Measurements from ENCODE around the gene INO80B.
"Not testable (repeated sequence)": the region's sequence is repeated elsewhere in the genome, so short reads cannot be mapped to it uniquely, and the experiment has no call there.

Gene INO80B

GRCh38 chr2:74450570-74451190 lies 4.2 kb upstream of the INO80B start:
- no peak for DNase-seq (ENCODE audit: low spot score)
- in situ Hi-C loops (cut with MboI; ENCODE audit: low sequenced_read_pairs, unreplicated experiment): no loop called here
- TF ChIP-seq CTCF (IDR thresholded peaks at IDR 0.05; ENCODE audit: borderline replicate concordance, control extremely low read depth, extremely low read depth, insufficient read depth, missing control alignments): no peak

GRCh38 chr2:74457129-74457548 lies 2.3 kb downstream of the INO80B start:
- in situ Hi-C loops (cut with MboI; ENCODE audit: low sequenced_read_pairs, unreplicated experiment): no loop called here
- DNase-seq (ENCODE audit: low spot score): no peak
- TF ChIP-seq CTCF (IDR thresholded peaks at IDR 0.05; ENCODE audit: borderline replicate concordance, control extremely low read depth, extremely low read depth, insufficient read depth, missing control alignments): no peak

- no peak for TF ChIP-seq CTCF (IDR thresholded peaks at IDR 0.05; ENCODE audit: borderline replicate concordance, control extremely low read depth, extremely low read depth, insufficient read depth, missing control alignments)
- peak; percentile 81 for DNase-seq (ENCODE audit: low spot score)
- in situ Hi-C loops (cut with MboI; ENCODE audit: low sequenced_read_pairs, unreplicated experiment): no loop called here
Observed at GRCh38 chr2:74457549-74458131, 2.8 kb downstream of the INO80B start.

- no peak for TF ChIP-seq CTCF (IDR thresholded peaks at IDR 0.05; ENCODE audit: borderline replicate concordance, control extremely low read depth, extremely low read depth, insufficient read depth, missing control alignments)
- in situ Hi-C loops (cut with MboI; ENCODE audit: low sequenced_read_pairs, unreplicated experiment): no loop called here
- peak; percentile 95 for DNase-seq (ENCODE audit: low spot score)
Observed at GRCh38 chr2:74458132-74458937, 3.4 kb downstream of the INO80B start, which contains the start of gene WBP1. Gene WBP1, plus strand, starts transcription at chr2:74458438. Its CDS starts 165 bp downstream, at chr2:74458603.

- DNase-seq (ENCODE audit: low spot score): no peak
- in situ Hi-C loops (cut with MboI; ENCODE audit: low sequenced_read_pairs, unreplicated experiment): no loop called here
- TF ChIP-seq CTCF (IDR thresholded peaks at IDR 0.05; ENCODE audit: borderline replicate concordance, control extremely low read depth, extremely low read depth, insufficient read depth, missing control alignments): no peak
Observed at GRCh38 chr2:74458938-74459363, 4.1 kb downstream of the INO80B start.

- in situ Hi-C loops (cut with MboI; ENCODE audit: low sequenced_read_pairs, unreplicated experiment); DNase-seq (ENCODE audit: low spot score): not testable (repeated sequence)
Observed at GRCh38 chr2:74459503-74460118, 4.7 kb downstream of the INO80B start.

GRCh38 chr2:74460187-74460586 lies 5.3 kb downstream of the INO80B start:
- DNase-seq (ENCODE audit: low spot score); in situ Hi-C loops (cut with MboI; ENCODE audit: low sequenced_read_pairs, unreplicated experiment): not testable (repeated sequence)
